K562 (cell line): Measurements from ENCODE around the gene RAB3C. TPM values are rescaled to one million over a fixed set of nuclear protein-coding genes. Genes with fewer than 3 reads are reported as not detected.

ENCODE experiments used
- ATAC-seq: fragments of 200-7000 bp; cut with Tn5 transposase; 3 replicates; pipeline ENCODE4 v1.9.1; 2020; ENCODE audit warnings: moderate library complexity
- BruUV-seq: library from RNA; stranded (reverse); fragments of 400-500 nt; replicated peaks from 2 replicates; lab custom pipeline; 2021; lab: Mats Ljungman, UMichigan
- CTCF ChIA-PET: fragments of 300-600 bp; formaldehyde crosslinking; extraction: SDS; loops from one replicate; lab custom pipeline; 2021; ENCODE audit warnings: low intra/inter-chr PET ratio; lab: Yijun Ruan, JAX
- POLR2A ChIA-PET: fragments of 300-600, 350-650 bp; sonication (Branson Sonifier 250); formaldehyde crosslinking; extraction: SDS; loops from one replicate; lab custom pipeline; 2021; ENCODE audit warnings: antibody characterized with exemption, inconsistent platforms; lab: Yijun Ruan, JAX
- DNase-seq, 4 experiments: peaks; one replicate each; pipeline versions ENCODE4 v3.0.0 to v3.0.0-alpha.2; 2011 to 2018; ENCODE audit warnings: low spot score in 3 of 4, mixed read lengths in 3 of 4; ENCODE audit errors: extremely low read depth in 1 of 4
- FAIRE-seq: peaks from 2 replicates; lab custom pipeline; 2011; peaks lifted over from hg19 to GRCh38; lab: Jason Lieb, UNC
- H2AFZ ChIP-seq: 2 replicates; pipeline ENCODE4 v1.6.0; 2011; ENCODE audit warnings: low read depth, low read length, control low read depth, inconsistent platforms
- H3K27ac ChIP-seq: fragments of 200-600 bp; 3 replicates; pipeline ENCODE4 v1.8.0; 2011; ENCODE audit warnings: low read depth, mild to moderate bottlenecking, control low read depth, inconsistent platforms, low read length, moderate library complexity, mixed read lengths; ENCODE audit errors: extremely low read depth
- H3K27me3 ChIP-seq, 2 experiments: fragments of 300-600 bp in 1 of 2; 2 replicates in 1 of 2; 3 replicates in 1 of 2; pipeline versions ENCODE4 v1.6.0 to v1.8.0; 2011; ENCODE audit warnings: inconsistent platforms in 2 of 2, low read length in 2 of 2, mild to moderate bottlenecking in 1 of 2, mixed read lengths in 1 of 2, moderate library complexity in 1 of 2; ENCODE audit not compliant: control insufficient read depth in 2 of 2, insufficient read depth in 2 of 2
- H3K36me3 ChIP-seq: fragments of 300-600 bp; 3 replicates; pipeline ENCODE4 v1.8.0; 2011; ENCODE audit warnings: mild to moderate bottlenecking, low read length, inconsistent platforms; ENCODE audit not compliant: control insufficient read depth, insufficient read depth
- H3K4me1 ChIP-seq, 2 experiments: fragments of 200-600 bp in 1 of 2; replicated peaks in 1 of 2; 2 replicates in 1 of 2; 3 replicates in 1 of 2; pipeline versions ENCODE4 v1.5.1 to v1.8.0; 2011; ENCODE audit warnings: inconsistent platforms in 2 of 2, low read length in 2 of 2, mild to moderate bottlenecking in 1 of 2, mixed read lengths in 1 of 2, moderate library complexity in 1 of 2; ENCODE audit not compliant: control insufficient read depth in 2 of 2, insufficient read depth in 2 of 2
- H3K4me2 ChIP-seq: 2 replicates; pipeline ENCODE4 v1.6.1; 2011; ENCODE audit warnings: low read length, control low read depth, inconsistent platforms, mixed read lengths; ENCODE audit not compliant: insufficient read depth
- H3K4me3 ChIP-seq: fragments of 200-600 bp; sonication (generic), shearing (Covaris generic); 2 replicates; pipeline ENCODE4 v1.5.1; 2016; ENCODE audit warnings: control low read depth, inconsistent platforms
- H3K79me2 ChIP-seq: fragments of 200-600 bp; 3 replicates; pipeline ENCODE4 v1.8.0; 2011; ENCODE audit warnings: low read length, inconsistent platforms; ENCODE audit not compliant: control insufficient read depth, insufficient read depth
- H3K9ac ChIP-seq, 2 experiments: 2 replicates each; pipeline versions ENCODE4 v1.6.0 to v1.6.1; 2011; ENCODE audit warnings: low read depth in 2 of 2, low read length in 2 of 2, control low read depth in 1 of 2, inconsistent platforms in 1 of 2, mild to moderate bottlenecking in 1 of 2, mixed read lengths in 1 of 2; ENCODE audit not compliant: insufficient read depth in 1 of 2
- H3K9me1 ChIP-seq: one replicate; pipeline ENCODE4 v1.6.0; 2011; ENCODE audit warnings: inconsistent platforms, mild to moderate bottlenecking, low read length, moderate library complexity; ENCODE audit not compliant: control insufficient read depth, insufficient read depth
- H3K9me3 ChIP-seq: replicated peaks from 2 replicates; pipeline ENCODE4 v1.5.1; 2011; ENCODE audit warnings: low read depth, low read length, inconsistent platforms; ENCODE audit not compliant: control insufficient read depth, insufficient read depth
- H4K20me1 ChIP-seq: replicated peaks from 2 replicates; pipeline ENCODE4 v1.6.1; 2011; ENCODE audit warnings: low read length, inconsistent platforms, mixed read lengths; ENCODE audit not compliant: control insufficient read depth, insufficient read depth
- CREM ChIP-seq: IDR thresholded peaks from 2 replicates; pipeline ENCODE4 v1.6.1; 2014; ENCODE audit warnings: antibody characterized with exemption, low read depth
- ETS2 ChIP-seq: IDR thresholded peaks from 2 replicates; pipeline ENCODE4 v1.6.1; 2016; ENCODE audit warnings: borderline replicate concordance, missing genetic modification characterization, mild to moderate bottlenecking, moderate library complexity, missing compliant biosample characterization; ENCODE audit not compliant: poor library complexity, severe bottlenecking
- ETV1 ChIP-seq: fragments of 450-650 bp; conservative IDR thresholded peaks from 2 replicates; pipeline ENCODE4 v1.6.1; 2016; ENCODE audit warnings: missing genetic modification characterization, control low read depth, low read depth, missing compliant biosample characterization
- KAT2B ChIP-seq: IDR thresholded peaks from one replicate; pipeline ENCODE4 v1.6.1; 2012; ENCODE audit warnings: low read depth, mild to moderate bottlenecking, control low read depth, inconsistent platforms, low read length, moderate library complexity
- MYBL2 ChIP-seq, 2 experiments: fragments of 450-650 bp in 1 of 2; sonication (generic) in 1 of 2; formaldehyde crosslinking in 1 of 2; IDR thresholded peaks; 2 replicates each; pipeline versions ENCODE4 v1.6.1 to v1.8.1; 2017 to 2022; ENCODE audit warnings: borderline replicate concordance in 1 of 2, inconsistent platforms in 1 of 2, low read depth in 1 of 2, mild to moderate bottlenecking in 1 of 2, missing genetic modification reagents in 1 of 2, moderate library complexity in 1 of 2
- NCOA6 ChIP-seq: fragments of 450-650 bp; IDR thresholded peaks from 2 replicates; pipeline ENCODE4 v1.6.1; 2017; ENCODE audit warnings: mild to moderate bottlenecking
- NFXL1 ChIP-seq: fragments of 450-650 bp; formaldehyde crosslinking; IDR thresholded peaks from 2 replicates; pipeline ENCODE4 v1.4.0; 2021; ENCODE audit warnings: mild to moderate bottlenecking
- POU5F1 ChIP-seq: fragments of 150-350 bp; IDR thresholded peaks from 2 replicates; pipeline ENCODE4 v1.6.1; 2014; ENCODE audit warnings: borderline replicate concordance, low read length, low read depth, mild to moderate bottlenecking; ENCODE audit not compliant: partially characterized antibody
- TFAM ChIP-seq: fragments of 250-450 bp; sonication (Bioruptor Pico); conservative IDR thresholded peaks from 2 replicates; pipeline ENCODE4 v1.5.0; 2021; ENCODE audit warnings: mild to moderate bottlenecking, moderate library complexity
- WGBS: fragments of 100-300 bp; shearing (Covaris generic); methylation state at CpG from one replicate; pipeline ENCODE4 v1.1.6; 2016; ENCODE audit warnings: low coverage, mixed read lengths; ENCODE audit not compliant: insufficient coverage; ENCODE audit errors: missing lambda C conversion rate; 5-methylcytosine and 5-hydroxymethylcytosine counted together
- in situ Hi-C: fragments of 300-500 bp; cut with MboI; formaldehyde crosslinking; loops from 4 replicates; pipeline ENCODE4 v1.15.0; 2018; ENCODE audit warnings: inconsistent platforms, mixed read lengths
- intact Hi-C: fragments of 100-400 bp; cut with micrococcal nuclease; formaldehyde crosslinking; loops from 2 replicates; pipeline ENCODE4 v1.14.2; 2022
- polyA plus RNA-seq, 8 experiments: library from polyadenylated mRNA; depleted of rRNA in 4 of 8; stranded (reverse) in 5 of 8; unstranded in 3 of 8; fragments of >200 nt; fragmentation: Nextera tagmentation in 2 of 8; fragmentation: Illumina TruSeq in 1 of 8; extraction: Ambion mirVana in 2 of 8; extraction: Trizol in 1 of 8; gene quantifications; 2 replicates each; pipeline versions ENCODE4 v1.2.1 to v1.2.3, GENCODE V29; 2011 to 2014; ENCODE audit warnings: inconsistent platforms in 1 of 8, missing spikeins in 1 of 8
- total RNA-seq, 7 experiments: library from RNA; depleted of rRNA in 6 of 7; stranded (reverse); fragments of >200 nt in 6 of 7; fragmentation: Illumina TruSeq in 2 of 7; extraction: Trizol in 2 of 7; gene quantifications; 2 replicates each; pipeline versions ENCODE4 v1.2.1 to v1.2.3, GENCODE V29; 2011 to 2021; ENCODE audit warnings: low replicate concordance in 1 of 7
- TF ChIP-seq, protein P1 (sequence below): fragments of 250-450 bp; sonication (Bioruptor Pico); IDR thresholded peaks from 2 replicates; pipeline ENCODE4 v1.4.0; 2020; ENCODE audit warnings: mild to moderate bottlenecking, moderate library complexity
- TF ChIP-seq, protein P2 (sequence below): fragments of 250-450 bp; sonication (Bioruptor Pico); IDR thresholded peaks from 2 replicates; pipeline ENCODE4 v1.5.0; 2020; ENCODE audit warnings: mild to moderate bottlenecking, borderline replicate concordance

The RAB3C gene
- total and polyA plus RNA-seq, 9 of the 15 experiments (the other 6 are each of a cell fraction or from before 2014, with no cell fraction given) = not detected

DNA sequence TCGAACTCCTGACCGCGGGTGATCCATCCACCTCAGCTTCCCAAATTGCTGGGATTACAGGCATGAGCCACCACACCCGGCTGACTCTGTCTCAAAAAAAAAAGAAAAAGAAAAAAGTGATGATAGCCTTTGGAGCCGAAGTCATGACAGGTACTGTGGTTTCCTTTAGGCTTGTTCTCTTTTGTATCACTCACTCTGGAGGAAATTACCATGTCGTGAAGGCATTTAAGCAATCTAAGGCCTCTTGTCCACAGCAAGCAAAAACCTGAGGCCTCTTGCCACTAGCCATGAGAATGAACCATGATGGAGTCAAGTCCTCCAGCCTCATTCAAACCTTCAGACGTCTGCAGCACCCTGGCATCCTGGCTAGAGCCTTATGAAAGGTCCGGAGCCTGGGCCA, 286.1 kb downstream of the RAB3C start:
- TF ChIP-seq POU5F1 (no peak), MYBL2 (IDR thresholded peaks at IDR 0.05; ENCODE audit: low read depth) (no peak), MYBL2 (CRISPR knock-in tag; IDR thresholded peaks at IDR 0.05; ENCODE audit: borderline replicate concordance) (no peak), NCOA6 (no peak), ETV1 (tag) (no peak), CREM (no peak), TFAM (CRISPR knock-in tag) (no peak), ETS2 (no peak), NFXL1 (CRISPR knock-in tag) (no peak), KAT2B (no peak)
- TF ChIP-seq, protein P1, sequence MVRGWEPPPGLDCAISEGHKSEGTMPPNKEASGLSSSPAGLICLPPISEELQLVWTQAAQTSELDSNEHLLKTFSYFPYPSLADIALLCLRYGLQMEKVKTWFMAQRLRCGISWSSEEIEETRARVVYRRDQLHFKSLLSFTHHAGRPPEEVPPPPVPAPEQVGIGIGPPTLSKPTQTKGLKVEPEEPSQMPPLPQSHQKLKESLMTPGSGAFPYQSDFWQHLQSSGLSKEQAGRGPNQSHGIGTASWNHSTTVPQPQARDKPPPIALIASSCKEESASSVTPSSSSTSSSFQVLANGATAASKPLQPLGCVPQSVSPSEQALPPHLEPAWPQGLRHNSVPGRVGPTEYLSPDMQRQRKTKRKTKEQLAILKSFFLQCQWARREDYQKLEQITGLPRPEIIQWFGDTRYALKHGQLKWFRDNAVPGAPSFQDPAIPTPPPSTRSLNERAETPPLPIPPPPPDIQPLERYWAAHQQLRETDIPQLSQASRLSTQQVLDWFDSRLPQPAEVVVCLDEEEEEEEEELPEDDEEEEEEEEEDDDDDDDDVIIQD (CRISPR knock-in tag) = no peak
- TF ChIP-seq, protein P2, sequence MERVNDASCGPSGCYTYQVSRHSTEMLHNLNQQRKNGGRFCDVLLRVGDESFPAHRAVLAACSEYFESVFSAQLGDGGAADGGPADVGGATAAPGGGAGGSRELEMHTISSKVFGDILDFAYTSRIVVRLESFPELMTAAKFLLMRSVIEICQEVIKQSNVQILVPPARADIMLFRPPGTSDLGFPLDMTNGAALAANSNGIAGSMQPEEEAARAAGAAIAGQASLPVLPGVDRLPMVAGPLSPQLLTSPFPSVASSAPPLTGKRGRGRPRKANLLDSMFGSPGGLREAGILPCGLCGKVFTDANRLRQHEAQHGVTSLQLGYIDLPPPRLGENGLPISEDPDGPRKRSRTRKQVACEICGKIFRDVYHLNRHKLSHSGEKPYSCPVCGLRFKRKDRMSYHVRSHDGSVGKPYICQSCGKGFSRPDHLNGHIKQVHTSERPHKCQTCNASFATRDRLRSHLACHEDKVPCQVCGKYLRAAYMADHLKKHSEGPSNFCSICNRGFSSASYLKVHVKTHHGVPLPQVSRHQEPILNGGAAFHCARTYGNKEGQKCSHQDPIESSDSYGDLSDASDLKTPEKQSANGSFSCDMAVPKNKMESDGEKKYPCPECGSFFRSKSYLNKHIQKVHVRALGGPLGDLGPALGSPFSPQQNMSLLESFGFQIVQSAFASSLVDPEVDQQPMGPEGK = no peak
- TF ChIP-seq, all 486 proteins: peak for 0
- H3K9me1 ChIP-seq = no peaks in the 10 kb centered on the region
- in situ Hi-C loops = loop anchor here (25.0 kb wide), 1 partner anchor 1557 kb away; no protein-coding TSS in a partner anchor
- no peak overlapping the region for H3K4me3 ChIP-seq
- H4K20me1 ChIP-seq = no peaks in the 10 kb centered on the region
- intact Hi-C loops = no loop called here
- BruUV-seq = no TSS peak
- no peak overlapping the region for H3K4me2 ChIP-seq
- ChIA-PET CTCF (no interaction called here), POLR2A (no interaction called here)
- no peaks in the 10 kb centered on the region for H3K4me1 ChIP-seq
- no peak overlapping the region for H2AFZ ChIP-seq
- no peaks in the 10 kb centered on the region for H3K27me3 ChIP-seq
- 0% methylated on average over 7 of the region's 8 CpGs for WGBS
- no peak overlapping the region for H3K9ac ChIP-seq
- no peak for ATAC-seq
- DNase-seq = no peak
- no peak for FAIRE-seq
- no peaks in the 10 kb centered on the region for H3K79me2 ChIP-seq
- no peaks in the 10 kb centered on the region for H3K9me3 ChIP-seq
- H3K36me3 ChIP-seq = no peaks in the 10 kb centered on the region
- no peak overlapping the region for H3K27ac ChIP-seq
